ENCODE data around the gene CELA2B. TPM values are rescaled to one million over a fixed set of nuclear protein-coding genes. Genes with fewer than 3 reads are reported as not detected.

The CELA2B gene
- polyA plus RNA-seq, 2 donors = not detected

- WGBS, 2 donors = 52 to 66% methylated on average over 6 of the region's 6 CpGs
- H3K4me3 ChIP-seq (ENCODE audit: low read depth in 1 of 2, low read length in 2 of 2) = no peak overlapping the region
- peaks cover 0 to 9% of the 10 kb centered on the region in 2 donors for H3K36me3 ChIP-seq (ENCODE audit: control insufficient read depth in 2 of 2, insufficient read depth in 2 of 2, low read length in 1 of 2)
- no peaks in the 10 kb centered on the region for H3K4me1 ChIP-seq (ENCODE audit: control insufficient read depth in 2 of 2, insufficient read depth in 2 of 2, low read length in 1 of 2)
- H3K27ac ChIP-seq (ENCODE audit: low read depth in 2 of 2, low read length in 1 of 2) = no peak overlapping the region
- H3K27me3 ChIP-seq (ENCODE audit: control insufficient read depth in 1 of 2, insufficient read depth in 2 of 2, low read length in 2 of 2) = no peaks in the 10 kb centered on the region
- H3K9me3 ChIP-seq (ENCODE audit: control insufficient read depth in 2 of 2, insufficient read depth in 1 of 2, low read depth in 1 of 2, low read length in 1 of 2) = no peaks in the 10 kb centered on the region
Observed at GRCh38 chr1:15538771-15539170, 62.9 kb downstream of the CELA2B start.

- Histone ChIP-seq H3K4me3 (ENCODE audit: low read depth in 1 of 2, low read length in 2 of 2) (no peak overlapping the region), H3K36me3 (ENCODE audit: control insufficient read depth in 2 of 2, insufficient read depth in 2 of 2, low read length in 1 of 2) (peaks cover 0 to 11% of the 10 kb centered on the region in 2 donors), H3K9me3 (ENCODE audit: control insufficient read depth in 2 of 2, insufficient read depth in 1 of 2, low read depth in 1 of 2, low read length in 1 of 2) (no peaks in the 10 kb centered on the region), H3K4me1 (ENCODE audit: control insufficient read depth in 2 of 2, insufficient read depth in 2 of 2, low read length in 1 of 2) (no peaks in the 10 kb centered on the region), H3K27me3 (ENCODE audit: control insufficient read depth in 1 of 2, insufficient read depth in 2 of 2, low read length in 2 of 2) (no peaks in the 10 kb centered on the region), H3K27ac (ENCODE audit: low read depth in 2 of 2, low read length in 1 of 2) (no peak overlapping the region)
- WGBS, 2 donors = 89 to 92% methylated on average over 8 of the region's 8 CpGs
Observed at GRCh38 chr1:15540186-15540585, 64.3 kb downstream of the CELA2B start.

Other genes with a start within 250 kb of the CELA2B start
- under 1 TPM; 0.04 to 0.16 TPM for gene FHAD1, start 228.9 kb upstream of the CELA2B start, polyA plus RNA-seq
- 10 to 100 TPM; 32.5 to 38.0 TPM for gene EFHD2, start 66.2 kb upstream of the CELA2B start, polyA plus RNA-seq
- gene CTRC, start 37.7 kb upstream of the CELA2B start, polyA plus RNA-seq = under 1 TPM; 0.16 to 0.53 TPM
- gene CELA2A, start 19.4 kb upstream of the CELA2B start, polyA plus RNA-seq = not detected
- gene CASP9, start 48.1 kb downstream of the CELA2B start, polyA plus RNA-seq = 10 to 100 TPM; 10.3 to 10.4 TPM
- gene DNAJC16, start 50.7 kb downstream of the CELA2B start, polyA plus RNA-seq = 1 to 10 TPM; 3.1 to 6.1 TPM
- gene AGMAT, start 108.9 kb downstream of the CELA2B start, polyA plus RNA-seq = under 1 TPM; 0.16 to 0.27 TPM
- 10 to 100 TPM in 1 of 2 donors, 1 to 10 TPM in 1; 9.6 to 15.3 TPM for gene DDI2, start 141.4 kb downstream of the CELA2B start, polyA plus RNA-seq
- 10 to 100 TPM; 34.5 to 40.7 TPM for gene PLEKHM2, start 208.2 kb downstream of the CELA2B start, polyA plus RNA-seq

Data from esophagus (tissue), 2 donors.